Measurements from ENCODE around the gene SMURF2. TPM values are rescaled to one million over a fixed set of nuclear protein-coding genes. Genes with fewer than 3 reads are reported as not detected.

Gene SMURF2
- total RNA-seq, 1 experiment from 2014 or later: 57.6 TPM

DNA sequence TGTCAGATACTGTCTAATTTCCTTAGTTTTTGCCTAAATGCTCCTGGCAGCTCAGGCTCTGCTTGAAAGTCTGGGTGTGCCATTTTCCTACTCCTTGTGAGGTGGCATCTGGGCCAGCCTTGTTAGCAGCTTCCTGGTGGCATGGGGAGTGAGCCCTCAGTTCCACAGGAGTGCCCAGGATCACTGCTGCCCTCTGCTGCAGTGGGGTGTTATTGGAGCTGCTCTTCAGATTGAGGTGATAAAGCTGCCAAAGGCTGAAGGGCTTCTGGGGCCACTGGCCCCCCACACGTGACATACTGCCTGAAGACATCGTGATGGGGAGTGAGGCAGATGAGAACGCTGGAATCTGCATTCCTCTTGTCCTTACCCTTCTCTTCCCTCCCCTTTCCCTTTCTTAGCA, 127.9 kb downstream of the SMURF2 start:
- intact Hi-C loops (cut with micrococcal nuclease; ENCODE audit: unreplicated experiment): no loop called here
- ChIA-PET POLR2A (ENCODE audit: unreplicated experiment) (no interaction called here), CTCF (no interaction called here)
- H2AFZ ChIP-seq: no peak overlapping the region
- H4K20me1 ChIP-seq (ENCODE audit: insufficient read depth): peaks cover 2% of the 10 kb centered on the region; the same call in 1 of the 2 replicates
- H3K4me3 ChIP-seq: no peak overlapping the region
- H3K27me3 ChIP-seq (ENCODE audit: insufficient read depth, low read depth): no peaks in the 10 kb centered on the region
- BruUV-seq (replicated peaks): no TSS peak
- H3K36me3 ChIP-seq (ENCODE audit: low read depth): peaks cover 59% of the 10 kb centered on the region
- H3K4me1 ChIP-seq (replicated peaks; ENCODE audit: insufficient read depth): no peaks in the 10 kb centered on the region
- H3F3A ChIP-seq (ENCODE audit: insufficient read depth, low read depth): peaks cover 75% of the 10 kb centered on the region; the same call in 1 of the 2 replicates
- peak in 1 of 2 experiments; percentile 20 for DNase-seq
- no peak for TF ChIP-seq EZH2 (IDR thresholded peaks at IDR 0.05; ENCODE audit: low read depth)
- TF ChIP-seq, protein P1, sequence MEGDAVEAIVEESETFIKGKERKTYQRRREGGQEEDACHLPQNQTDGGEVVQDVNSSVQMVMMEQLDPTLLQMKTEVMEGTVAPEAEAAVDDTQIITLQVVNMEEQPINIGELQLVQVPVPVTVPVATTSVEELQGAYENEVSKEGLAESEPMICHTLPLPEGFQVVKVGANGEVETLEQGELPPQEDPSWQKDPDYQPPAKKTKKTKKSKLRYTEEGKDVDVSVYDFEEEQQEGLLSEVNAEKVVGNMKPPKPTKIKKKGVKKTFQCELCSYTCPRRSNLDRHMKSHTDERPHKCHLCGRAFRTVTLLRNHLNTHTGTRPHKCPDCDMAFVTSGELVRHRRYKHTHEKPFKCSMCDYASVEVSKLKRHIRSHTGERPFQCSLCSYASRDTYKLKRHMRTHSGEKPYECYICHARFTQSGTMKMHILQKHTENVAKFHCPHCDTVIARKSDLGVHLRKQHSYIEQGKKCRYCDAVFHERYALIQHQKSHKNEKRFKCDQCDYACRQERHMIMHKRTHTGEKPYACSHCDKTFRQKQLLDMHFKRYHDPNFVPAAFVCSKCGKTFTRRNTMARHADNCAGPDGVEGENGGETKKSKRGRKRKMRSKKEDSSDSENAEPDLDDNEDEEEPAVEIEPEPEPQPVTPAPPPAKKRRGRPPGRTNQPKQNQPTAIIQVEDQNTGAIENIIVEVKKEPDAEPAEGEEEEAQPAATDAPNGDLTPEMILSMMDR (conservative IDR thresholded peaks at IDR 0.05): peak; percentile 40; the same call in 1 of the 2 replicates
- H3K79me2 ChIP-seq (ENCODE audit: low read depth): no peaks in the 10 kb centered on the region
- H3K27ac ChIP-seq: no peak overlapping the region
- H3K9me2 ChIP-seq (ENCODE audit: insufficient read depth): no peaks in the 10 kb centered on the region
- no peaks in the 10 kb centered on the region for H3K9me3 ChIP-seq (ENCODE audit: insufficient read depth, low read depth)
- H3K4me2 ChIP-seq: no peak overlapping the region

DNA sequence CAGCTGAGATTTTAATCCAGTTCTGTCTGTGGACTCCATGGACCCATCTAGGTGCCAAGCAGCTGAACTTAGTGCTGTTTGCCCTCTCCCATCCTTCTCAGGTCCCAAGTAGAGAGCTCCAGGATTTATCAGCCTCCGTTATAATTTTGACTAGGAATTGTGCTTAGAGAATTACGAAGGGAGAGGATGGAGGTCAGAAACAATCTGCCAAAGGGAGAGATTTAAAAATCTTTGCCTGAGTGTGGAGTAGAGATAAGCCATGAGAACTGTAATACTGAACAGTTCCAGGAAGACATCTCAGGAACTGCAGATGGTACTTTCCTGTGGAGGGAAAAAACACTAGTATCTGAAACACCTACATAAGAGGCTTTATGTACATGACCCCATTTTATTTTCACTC, 128.3 kb downstream of the SMURF2 start:
- no peak for TF ChIP-seq EZH2 (IDR thresholded peaks at IDR 0.05; ENCODE audit: low read depth)
- TF ChIP-seq, protein P1 (conservative IDR thresholded peaks at IDR 0.05): no peak
- no TSS peak for BruUV-seq (replicated peaks)
- Histone ChIP-seq H3K27ac (no peak overlapping the region), H3K9me3 (ENCODE audit: insufficient read depth, low read depth) (no peaks in the 10 kb centered on the region), H3K9me2 (ENCODE audit: insufficient read depth) (no peaks in the 10 kb centered on the region), H3K36me3 (ENCODE audit: low read depth) (peaks cover 64% of the 10 kb centered on the region), H3K4me2 (no peak overlapping the region), H2AFZ (no peak overlapping the region), H3F3A (ENCODE audit: insufficient read depth, low read depth) (peaks cover 71% of the 10 kb centered on the region; the same call in 1 of the 2 replicates), H3K4me3 (no peak overlapping the region), H3K4me1 (replicated peaks; ENCODE audit: insufficient read depth) (no peaks in the 10 kb centered on the region), H3K27me3 (ENCODE audit: insufficient read depth, low read depth) (no peaks in the 10 kb centered on the region), H4K20me1 (ENCODE audit: insufficient read depth) (peaks cover 2% of the 10 kb centered on the region; the same call in 1 of the 2 replicates), H3K79me2 (ENCODE audit: low read depth) (no peaks in the 10 kb centered on the region)
- intact Hi-C loops (cut with micrococcal nuclease; ENCODE audit: unreplicated experiment): no loop called here
- no peak for DNase-seq
- ChIA-PET CTCF (no interaction called here), POLR2A (ENCODE audit: unreplicated experiment) (no interaction called here)

DNA sequence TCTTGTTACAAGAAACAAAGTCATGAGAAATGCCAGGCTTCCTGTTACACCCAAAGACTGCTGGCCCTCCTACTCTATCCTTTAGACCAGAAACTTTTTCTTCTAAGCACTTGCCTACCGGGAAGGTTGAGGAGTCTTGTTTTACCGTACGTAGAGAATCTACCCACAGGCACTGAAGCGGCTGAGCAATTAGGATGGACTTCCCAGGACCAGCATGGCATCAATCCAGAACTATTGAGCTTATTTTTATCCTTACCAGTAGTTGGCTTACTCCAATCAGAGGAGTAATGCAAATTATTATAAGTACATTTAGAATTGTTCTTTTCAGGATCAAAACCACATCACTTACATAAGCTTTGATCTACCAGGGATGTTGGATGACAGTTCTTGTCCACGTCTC, 129.7 kb downstream of the SMURF2 start:
- peaks cover 60% of the 10 kb centered on the region for H3K36me3 ChIP-seq (ENCODE audit: low read depth)
- ChIA-PET CTCF (interaction anchor here (0.5 kb wide), 1 partner anchor 70 kb away, joined by 3 read pairs; no protein-coding TSS in a partner anchor), POLR2A (ENCODE audit: unreplicated experiment) (no interaction called here)

More for the DNA sequence above, 129.7 kb downstream of the SMURF2 start:
- Histone ChIP-seq H2AFZ (no peak overlapping the region), H3F3A (ENCODE audit: insufficient read depth, low read depth) (peaks cover 63% of the 10 kb centered on the region; the same call in 1 of the 2 replicates), H3K27me3 (ENCODE audit: insufficient read depth, low read depth) (no peaks in the 10 kb centered on the region), H3K4me1 (replicated peaks; ENCODE audit: insufficient read depth) (no peaks in the 10 kb centered on the region), H4K20me1 (ENCODE audit: insufficient read depth) (peaks cover 2% of the 10 kb centered on the region; the same call in 1 of the 2 replicates), H3K4me2 (no peak overlapping the region), H3K4me3 (no peak overlapping the region), H3K9me3 (ENCODE audit: insufficient read depth, low read depth) (no peaks in the 10 kb centered on the region), H3K27ac (no peak overlapping the region), H3K9me2 (ENCODE audit: insufficient read depth) (no peaks in the 10 kb centered on the region), H3K79me2 (ENCODE audit: low read depth) (no peaks in the 10 kb centered on the region)
- DNase-seq: no peak
- no TSS peak for BruUV-seq (replicated peaks)
- TF ChIP-seq EZH2 (IDR thresholded peaks at IDR 0.05; ENCODE audit: low read depth): no peak
- TF ChIP-seq, protein P1 (conservative IDR thresholded peaks at IDR 0.05): no peak
- intact Hi-C loops (cut with micrococcal nuclease; ENCODE audit: unreplicated experiment): no loop called here

Data from PC-9 (cell line).